ENCODE measurements around the gene CORO7.
A peak's percentile ranks its signal among the peaks of the same experiment; 100 is the strongest.

CORO7 gene

DNA sequence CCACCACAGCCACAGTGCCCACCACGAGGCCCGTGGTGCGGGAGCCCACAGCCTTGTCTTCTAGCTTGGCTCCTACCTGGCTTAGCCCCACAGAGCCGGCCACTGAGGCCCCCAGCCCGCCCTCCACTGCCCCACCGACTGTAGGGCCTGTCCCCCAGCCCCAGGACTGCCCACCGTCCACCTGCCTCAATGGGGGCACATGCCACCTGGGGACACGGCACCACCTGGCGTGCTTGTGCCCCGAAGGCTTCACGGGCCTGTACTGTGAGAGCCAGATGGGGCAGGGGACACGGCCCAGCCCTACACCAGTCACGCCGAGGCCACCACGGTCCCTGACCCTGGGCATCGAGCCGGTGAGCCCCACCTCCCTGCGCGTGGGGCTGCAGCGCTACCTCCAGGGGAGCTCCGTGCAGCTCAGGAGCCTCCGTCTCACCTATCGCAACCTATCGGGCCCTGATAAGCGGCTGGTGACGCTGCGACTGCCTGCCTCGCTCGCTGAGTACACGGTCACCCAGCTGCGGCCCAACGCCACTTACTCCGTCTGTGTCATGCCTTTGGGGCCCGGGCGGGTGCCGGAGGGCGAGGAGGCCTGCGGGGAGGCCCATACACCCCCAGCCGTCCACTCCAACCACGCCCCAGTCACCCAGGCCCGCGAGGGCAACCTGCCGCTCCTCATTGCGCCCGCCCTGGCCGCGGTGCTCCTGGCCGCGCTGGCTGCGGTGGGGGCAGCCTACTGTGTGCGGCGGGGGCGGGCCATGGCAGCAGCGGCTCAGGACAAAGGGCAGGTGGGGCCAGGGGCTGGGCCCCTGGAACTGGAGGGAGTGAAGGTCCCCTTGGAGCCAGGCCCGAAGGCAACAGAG lies 34.2 kb downstream of the CORO7 start:
- DNase-seq, result no peak

- DNase-seq, result no peak
Observed at GRCh38 chr16:4381072-4381934, 35.1 kb downstream of the CORO7 start.

DNA sequence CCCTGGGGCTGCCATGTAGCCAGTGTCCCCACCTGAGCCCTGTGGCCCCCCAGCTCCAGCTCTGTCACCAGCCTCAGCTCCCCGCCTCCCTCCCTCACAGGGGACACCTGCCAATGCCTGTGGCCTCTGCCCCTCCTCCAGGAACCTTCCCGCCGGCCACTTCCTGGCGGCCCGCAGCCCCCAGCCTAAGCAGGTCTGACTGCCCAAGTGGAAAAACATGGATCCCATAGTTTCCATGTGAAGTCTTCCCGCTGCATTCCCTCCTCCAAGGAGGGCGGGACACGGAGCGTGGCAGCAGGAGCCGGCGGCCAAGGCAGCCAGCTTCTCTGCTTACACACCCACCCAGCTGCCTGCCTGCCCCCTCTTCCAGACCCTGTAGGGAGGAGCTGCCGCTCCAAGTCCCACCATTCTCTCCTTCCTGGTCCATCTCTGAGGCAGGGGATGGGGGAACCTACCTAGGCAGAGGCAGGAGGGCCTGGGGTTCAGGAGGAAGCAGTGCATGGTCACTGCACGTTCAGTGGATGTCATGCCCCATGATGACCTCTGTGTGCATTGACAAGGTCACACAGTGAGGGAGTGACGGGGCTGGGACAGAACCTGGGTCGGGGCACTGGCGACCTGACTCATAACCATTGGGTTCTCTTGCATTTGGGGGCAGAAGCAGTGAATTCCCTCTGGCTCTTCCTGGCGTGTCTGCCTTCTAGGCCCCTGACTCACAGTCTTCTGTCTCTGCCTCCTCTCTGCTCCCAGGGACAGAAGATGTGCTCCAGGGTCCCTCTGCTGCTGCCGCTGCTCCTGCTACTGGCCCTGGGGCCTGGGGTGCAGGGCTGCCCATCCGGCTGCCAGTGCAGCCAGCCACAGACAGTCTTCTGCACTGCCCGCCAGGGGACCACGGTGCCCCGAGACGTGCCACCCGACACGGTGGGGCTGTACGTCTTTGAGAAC lies 36.0 kb downstream of the CORO7 start:
- DNase-seq, result no peak

DNA sequence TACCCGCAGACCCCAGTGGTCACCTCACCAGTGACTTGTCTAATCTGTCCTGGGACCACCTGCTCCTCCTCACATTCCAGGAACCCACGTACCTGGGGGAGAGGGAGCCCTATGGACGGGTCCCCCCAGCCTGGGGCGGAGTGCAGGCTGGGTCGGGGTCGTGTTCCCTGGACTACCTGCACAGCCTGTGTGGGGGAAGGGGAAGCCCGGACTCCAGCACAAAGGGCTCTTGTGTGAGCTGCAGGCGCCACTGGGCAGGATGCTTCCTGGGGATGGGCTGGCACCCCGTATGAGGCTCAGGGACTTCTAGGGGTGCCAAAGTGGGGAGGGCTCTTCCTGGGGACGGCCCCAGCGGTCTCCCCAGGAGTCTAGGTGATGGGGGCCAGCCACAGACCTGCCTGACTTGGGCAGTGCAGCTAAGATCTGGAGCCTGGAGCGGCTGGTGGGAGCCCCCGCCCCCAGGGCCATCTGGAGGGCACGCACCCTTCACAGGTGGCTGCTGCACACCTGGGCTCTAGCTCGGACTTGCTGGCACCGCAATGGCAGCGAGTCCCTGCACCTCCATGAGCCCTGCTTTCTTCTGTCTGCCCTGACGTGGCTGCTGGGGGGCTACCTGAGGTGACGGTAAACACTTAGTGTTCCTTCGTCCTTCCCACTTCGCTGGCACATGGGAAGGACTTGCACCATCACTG lies 37.3 kb downstream of the CORO7 start:
- no peak for DNase-seq

- DNase-seq, result no peak
Observed at GRCh38 chr16:4378161-4378666, 38.2 kb downstream of the CORO7 start.

DNA sequence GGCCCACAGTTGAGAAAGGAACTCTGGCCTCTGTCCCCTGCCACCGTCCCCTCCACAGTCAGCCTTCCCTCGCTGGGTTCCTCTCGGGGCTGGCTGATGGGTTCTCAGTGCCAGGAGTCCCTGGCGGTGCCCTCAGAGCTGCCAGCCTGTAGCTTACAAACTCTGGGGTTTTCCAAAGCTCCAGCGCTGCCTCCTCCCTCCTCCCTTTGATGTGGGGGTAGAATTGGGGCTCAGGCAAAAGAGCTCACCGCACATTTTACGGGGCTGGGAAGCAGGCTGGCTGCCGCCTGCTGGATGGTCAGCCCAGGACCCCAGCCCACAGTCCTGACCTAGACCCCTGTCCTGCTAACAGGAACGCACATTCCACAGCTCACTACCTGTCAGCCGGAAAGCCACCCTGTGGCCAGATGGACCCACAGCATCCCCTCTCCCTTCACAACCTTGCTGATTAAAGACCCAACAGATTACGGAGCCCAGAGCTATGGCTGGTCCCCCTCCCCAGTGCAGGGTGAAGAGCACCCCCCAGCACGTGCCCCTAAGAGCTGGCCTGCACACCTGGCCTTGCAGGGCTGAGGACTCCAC lies 38.7 kb downstream of the CORO7 start:
- DNase-seq, result no peak

GRCh38 chr16:4376893-4377572 lies 39.4 kb downstream of the CORO7 start:
- DNase-seq, result no peak

- no peak for DNase-seq
Observed at GRCh38 chr16:4376126-4376892, 40.1 kb downstream of the CORO7 start.

- DNase-seq, result no peak
Observed at GRCh38 chr16:4375717-4376116, 40.7 kb downstream of the CORO7 start.

DNA sequence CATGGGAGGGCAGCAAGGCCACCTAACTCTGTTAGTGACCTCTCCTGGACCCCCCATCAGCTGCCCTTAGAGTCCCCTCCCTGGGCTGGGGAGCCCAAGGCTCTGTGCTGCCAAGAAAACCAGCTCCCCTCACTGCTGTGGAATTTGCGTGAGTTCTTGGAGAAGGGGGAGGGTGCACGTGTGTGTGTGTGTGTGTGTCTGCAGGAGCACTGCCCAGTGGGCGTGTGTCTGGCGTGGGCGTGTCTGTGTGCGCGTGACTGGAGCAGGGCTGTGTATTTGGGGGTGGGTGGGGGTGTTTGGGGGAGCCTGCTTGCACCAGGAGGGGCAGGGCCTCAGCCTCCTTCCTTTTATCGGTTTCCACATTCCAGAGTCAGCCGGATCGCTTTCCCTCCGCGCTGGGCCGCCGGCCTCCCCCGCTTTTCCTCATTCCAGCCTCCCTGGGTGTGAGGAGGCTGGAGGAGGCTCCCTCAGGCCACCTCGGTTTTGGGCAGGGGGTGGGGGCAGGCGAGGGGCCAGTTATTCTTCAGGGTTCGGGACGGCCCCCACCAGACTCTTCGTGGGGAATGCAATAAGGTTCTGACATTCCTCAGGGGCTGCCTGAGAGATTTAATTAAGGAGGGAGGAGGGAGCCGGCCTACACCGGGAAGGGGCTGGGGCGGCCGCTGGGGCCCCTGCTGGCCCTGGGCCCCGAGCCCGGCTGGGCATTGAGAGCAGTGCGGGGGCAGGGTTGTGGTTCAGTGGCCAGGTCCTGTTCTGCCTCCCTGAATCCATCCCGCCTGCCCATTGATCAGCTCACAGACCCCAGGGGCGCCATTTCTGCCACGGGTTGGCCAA lies 42.3 kb downstream of the CORO7 start:
- DNase-seq, result no peak

DNA sequence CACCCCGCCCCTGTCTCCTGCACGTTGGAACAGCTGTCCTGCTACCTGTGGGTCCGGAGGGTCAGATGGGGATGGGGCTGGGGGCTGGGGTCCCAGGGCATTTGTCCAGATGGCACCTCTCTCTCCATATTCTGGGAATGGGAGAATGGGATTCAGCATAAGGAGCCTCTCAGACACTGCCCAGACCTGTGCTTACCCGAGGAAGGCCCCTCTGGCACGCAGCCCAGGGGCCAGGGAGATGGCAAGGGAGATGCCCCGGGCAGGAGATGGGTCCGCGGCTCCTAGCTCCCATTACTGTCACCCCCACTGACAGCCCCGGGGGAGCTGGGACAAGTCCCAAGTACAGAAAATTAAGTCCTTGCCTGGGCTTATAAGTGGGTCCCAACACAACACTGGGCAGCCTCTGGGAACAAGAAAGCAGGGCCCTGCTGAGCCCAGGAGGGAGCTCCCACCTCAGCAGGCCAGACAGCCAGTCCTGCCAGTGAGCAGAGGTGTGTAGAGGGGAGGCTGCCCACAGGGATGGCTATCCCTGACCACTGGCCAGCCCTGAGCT lies 43.0 kb downstream of the CORO7 start:
- DNase-seq, result no peak

GRCh38 chr16:4372578-4373355 lies 43.6 kb downstream of the CORO7 start:
- peak; percentile 91 for DNase-seq

DNA sequence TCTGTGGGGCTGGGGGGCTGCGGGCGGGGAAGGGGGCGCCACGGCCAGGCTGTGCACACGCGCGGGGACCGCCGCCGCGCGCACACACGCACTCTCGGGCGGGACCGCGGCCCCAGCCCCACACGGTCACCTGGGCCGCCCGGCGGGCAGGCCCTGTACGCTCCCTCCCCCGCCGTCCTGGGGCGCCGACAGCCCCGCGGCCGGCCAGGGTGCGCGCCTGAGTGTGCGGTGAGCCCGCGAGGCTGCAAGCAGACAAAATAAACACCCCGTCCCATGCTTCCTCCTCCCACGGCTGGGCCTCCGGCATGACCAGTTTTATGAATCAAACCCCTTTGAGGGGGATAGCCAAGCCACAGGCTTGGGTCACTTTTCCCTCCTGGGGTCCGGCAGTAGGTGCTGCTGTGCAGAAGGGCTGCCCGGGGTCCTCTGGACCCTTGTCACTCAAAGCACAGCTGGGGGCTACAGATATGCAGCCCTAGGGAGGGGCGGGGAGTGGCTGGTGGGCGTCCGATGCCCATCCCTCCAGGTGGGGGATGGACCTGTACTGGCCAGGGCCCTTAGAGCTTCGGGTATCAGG lies 44.3 kb downstream of the CORO7 start:
- DNase-seq, result peak; percentile 26

- DNase-seq, result peak; percentile 60
Observed at GRCh38 chr16:4371357-4372000, 44.9 kb downstream of the CORO7 start, which contains the start of gene VASN. Gene VASN (plus strand): TSS chr16:4371848. CDS start chr16:4380878, 9,030 bp downstream.

DNA sequence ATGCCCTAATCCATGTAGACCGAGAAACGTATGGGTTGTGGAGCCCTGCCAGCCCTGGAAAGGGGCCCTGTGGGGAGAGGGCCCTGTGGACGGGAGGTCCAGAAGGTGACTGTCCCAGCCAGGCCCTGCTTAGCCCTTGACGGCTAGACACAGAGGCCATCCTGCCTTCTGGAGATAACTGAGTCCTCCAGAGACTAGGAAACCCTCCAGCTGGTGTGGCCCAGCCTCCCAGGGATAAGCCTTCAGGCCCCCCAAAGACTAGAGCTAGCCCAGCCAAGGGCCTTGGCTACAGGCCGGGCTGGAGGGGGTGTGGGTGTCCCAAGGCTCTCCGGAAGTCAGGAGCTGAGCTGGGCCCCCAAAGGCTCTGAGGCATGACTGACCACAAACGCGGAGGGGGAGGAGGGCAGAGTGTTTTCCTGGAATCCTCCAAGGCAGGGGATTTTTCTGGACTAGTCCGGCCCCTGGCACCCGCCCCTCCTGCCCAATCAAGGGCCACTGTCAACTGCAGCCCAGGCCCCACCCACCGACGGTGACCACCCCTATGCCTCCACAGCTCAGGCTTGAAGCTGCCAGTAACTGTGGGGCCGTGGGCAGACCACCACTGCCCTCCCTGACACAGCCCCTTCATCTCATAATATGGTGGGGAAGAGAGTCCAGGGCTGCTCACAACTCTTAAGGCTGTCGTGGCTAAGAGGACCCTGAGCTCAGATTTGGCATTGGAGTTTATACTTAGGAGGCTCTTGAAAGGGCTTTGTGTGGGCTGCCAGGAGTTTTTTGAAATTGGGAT lies 45.6 kb downstream of the CORO7 start:
- DNase-seq, result no peak

DNA sequence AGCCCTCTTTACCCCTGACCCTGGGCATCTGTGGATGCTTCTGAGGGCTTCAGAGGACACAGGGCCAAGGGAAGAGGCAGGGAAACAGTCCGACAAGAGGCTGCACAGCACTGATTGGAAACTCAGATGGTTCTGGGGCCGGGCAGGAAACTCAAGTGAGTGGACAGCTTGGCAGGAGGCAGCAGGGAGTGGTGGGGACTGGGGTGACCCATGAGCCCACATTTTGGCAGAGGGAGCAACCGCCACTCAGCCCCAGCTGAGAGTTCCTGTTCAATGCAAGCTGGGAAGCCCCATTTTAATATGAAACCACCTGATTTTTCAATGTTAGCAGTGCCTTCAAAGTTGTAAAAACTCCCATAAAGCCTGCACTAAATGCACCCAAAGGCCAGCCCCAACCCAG lies 46.2 kb downstream of the CORO7 start:
- no peak for DNase-seq

Measured in NCI-H146 (cell line).